Heart left ventricle (tissue), 13 donors: ENCODE results near the gene TMEM121B.

ENCODE experiments used
- CTCF ChIP-seq, 12 donors: fragments of 200-600 bp; sonication (generic) in 4 of 12; IDR thresholded peaks; one replicate each; pipeline versions ENCODE4 v1.5.0 to v1.8.0; 2018 to 2022; ENCODE audit warnings: antibody characterized with exemption in 12 of 12, mild to moderate bottlenecking in 5 of 12
- POLR2A ChIP-seq, 2 donors: fragments of 450-650 bp; IDR thresholded peaks; one replicate each; pipeline ENCODE4 v1.6.1; 2017; ENCODE audit warnings: antibody characterized with exemption in 2 of 2, mild to moderate bottlenecking in 2 of 2, moderate library complexity in 2 of 2
- donor health status: ischemic (EF 13 %, LVEDD 7.1; RV severe dilation, severe dysfunction).
- donor health status: DM: no; HTN: yes; CAD: no.
- donor health status: DM: no; HTN: no; CAD: no.
- donor health status: ischemic (EF 25% LVEDD 6.9; RV normal size, moderate dysfunction).
- donor health status: ischemic (EF 25% LVEDD 5.7; RV mildly dilated, moderate dysfunction).
- donor health status: ischemic (EF 35%, LVEDD 5.7; RV mildly dilated, moderate dysfunction).
- donor health status: nonischemic (EF 11% LVEDD 7.7; RV severe dilation, severe dysfunction).
- donor health status: DM: yes; HTN: yes; CAD: no.
- donor health status: PGD.
- donor health status: ischemic (EF 29% LVEDD 5.4; RV normal size, mild dysfunction).
- donor health status: nonischemic (EF 23%, LVEDD 6.1; RV moderate dilation, normal function).

- TF ChIP-seq CTCF (IDR thresholded peaks at IDR 0.05), result no peak
- no peak for TF ChIP-seq POLR2A (IDR thresholded peaks at IDR 0.05)
Measured at GRCh38 chr22:17101475-17102296, 19.5 kb downstream of the TMEM121B start.
